ENCODE measurements around the gene BRINP3.

The BRINP3 gene

DNA sequence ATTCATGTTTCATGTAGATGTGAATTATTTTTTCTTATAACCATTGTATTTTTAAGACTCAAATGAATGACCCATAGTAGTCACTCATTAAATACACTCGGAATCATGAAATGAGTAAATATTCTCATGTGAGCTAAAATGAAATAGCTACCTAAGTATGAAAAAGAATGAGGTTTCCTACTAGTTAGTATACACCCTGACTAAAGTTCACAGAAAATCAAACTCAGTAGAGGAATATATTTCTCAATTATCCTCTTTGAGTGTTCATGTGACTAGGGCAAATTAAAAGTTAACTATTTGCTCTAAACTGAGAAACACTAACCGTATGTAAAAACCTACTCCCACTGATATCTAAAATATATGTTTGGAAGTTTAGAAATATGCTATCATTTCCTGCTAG, 187.8 kb downstream of the BRINP3 start:
- Histone ChIP-seq H2BK120ac (ENCODE audit: low read depth, low read length) (no peak overlapping the region), H3K27ac (ENCODE audit: low read length, poor library complexity, severe bottlenecking) (no peak overlapping the region), H3K4me3 (ENCODE audit: insufficient read depth in 1 of 2, low read depth in 1 of 2, low read length in 2 of 2) (no peak overlapping the region), H3K36me3 (ENCODE audit: control insufficient read depth in 1 of 2, insufficient read depth in 2 of 2, low read depth in 1 of 2, low read length in 2 of 2) (no peaks in the 10 kb centered on the region), H3K9me3 (ENCODE audit: control insufficient read depth, low read length) (no peaks in the 10 kb centered on the region), H2AFZ (ENCODE audit: low read depth, low read length) (no peak overlapping the region), H2AK5ac (ENCODE audit: low read length, severe bottlenecking) (no peak overlapping the region), H3K4me1 (ENCODE audit: control insufficient read depth, insufficient read depth, low read depth, low read length) (no peaks in the 10 kb centered on the region), H3K27me3 (ENCODE audit: control insufficient read depth in 1 of 2, insufficient read depth in 1 of 2, low read length in 2 of 2) (no peaks in the 10 kb centered on the region), H3K14ac (ENCODE audit: low read length in 2 of 2) (no peak overlapping the region), H3K9ac (ENCODE audit: low read length) (no peak overlapping the region), H2BK15ac (ENCODE audit: low read depth, poor library complexity, severe bottlenecking) (no peak overlapping the region), H3K23ac (ENCODE audit: low read length in 2 of 2) (no peak overlapping the region), H3K4ac (ENCODE audit: low read depth in 1 of 2, low read length in 2 of 2) (no peak overlapping the region), H2BK5ac (ENCODE audit: low read depth, low read length, poor library complexity, severe bottlenecking) (no peak overlapping the region), H3K4me2 (ENCODE audit: low read length, poor library complexity, severe bottlenecking) (no peak overlapping the region), H3K79me1 (replicated peaks; ENCODE audit: low read length, poor library complexity, severe bottlenecking) (no peaks in the 10 kb centered on the region), H2BK12ac (ENCODE audit: low read length in 2 of 2) (no peak overlapping the region), H4K8ac (ENCODE audit: low read length) (no peak overlapping the region), H4K91ac (ENCODE audit: low read length) (no peak overlapping the region), H3K18ac (ENCODE audit: low read depth in 1 of 2, low read length in 2 of 2) (no peak overlapping the region)
- no CpG with 5 or more reads among the region's 2 CpGs for WGBS
- no peak for DNase-seq

DNA sequence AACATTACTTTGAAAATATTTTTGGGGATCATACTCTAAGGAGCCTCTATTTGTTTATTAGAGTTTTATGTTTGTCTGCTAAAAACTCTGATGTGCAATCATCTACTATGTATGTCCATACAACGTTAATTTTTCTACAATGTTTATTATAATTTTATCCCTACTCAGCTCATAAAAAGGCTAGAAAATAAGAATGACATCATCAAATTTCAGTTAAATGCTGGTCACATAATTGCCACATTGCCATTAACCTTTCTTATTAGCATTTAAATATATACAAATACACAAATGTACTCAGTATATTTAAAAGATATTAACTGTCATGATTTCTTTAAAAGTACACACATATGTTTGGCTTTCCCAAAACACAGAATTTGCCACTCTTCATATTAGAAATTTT, 191.6 kb downstream of the BRINP3 start:
- no peak overlapping the region for H2BK5ac ChIP-seq (ENCODE audit: low read depth, low read length, poor library complexity, severe bottlenecking)
- H3K4me1 ChIP-seq (ENCODE audit: control insufficient read depth, insufficient read depth, low read depth, low read length): no peaks in the 10 kb centered on the region
- H2AK5ac ChIP-seq (ENCODE audit: low read length, severe bottlenecking): no peak overlapping the region
- H3K9ac ChIP-seq (ENCODE audit: low read length): no peak overlapping the region
- H3K14ac ChIP-seq (ENCODE audit: low read length in 2 of 2): no peak overlapping the region
- no peak overlapping the region for H3K23ac ChIP-seq (ENCODE audit: low read length in 2 of 2)
- no peak for DNase-seq
- no peak overlapping the region for H4K8ac ChIP-seq (ENCODE audit: low read length)
- no peak overlapping the region for H3K18ac ChIP-seq (ENCODE audit: low read depth in 1 of 2, low read length in 2 of 2)
- H2AFZ ChIP-seq (ENCODE audit: low read depth, low read length): no peak overlapping the region
- no peak overlapping the region for H2BK15ac ChIP-seq (ENCODE audit: low read depth, poor library complexity, severe bottlenecking)
- H2BK12ac ChIP-seq (ENCODE audit: low read length in 2 of 2): no peak overlapping the region
- no peaks in the 10 kb centered on the region for H3K79me1 ChIP-seq (replicated peaks; ENCODE audit: low read length, poor library complexity, severe bottlenecking)
- H2BK120ac ChIP-seq (ENCODE audit: low read depth, low read length): no peak overlapping the region
- H3K4me2 ChIP-seq (ENCODE audit: low read length, poor library complexity, severe bottlenecking): no peak overlapping the region
- no peaks in the 10 kb centered on the region for H3K36me3 ChIP-seq (ENCODE audit: control insufficient read depth in 1 of 2, insufficient read depth in 2 of 2, low read depth in 1 of 2, low read length in 2 of 2)
- no peak overlapping the region for H3K4ac ChIP-seq (ENCODE audit: low read depth in 1 of 2, low read length in 2 of 2)
- H3K9me3 ChIP-seq (ENCODE audit: control insufficient read depth, low read length): no peaks in the 10 kb centered on the region
- no peak overlapping the region for H4K91ac ChIP-seq (ENCODE audit: low read length)
- no peaks in the 10 kb centered on the region for H3K27me3 ChIP-seq (ENCODE audit: control insufficient read depth in 1 of 2, insufficient read depth in 1 of 2, low read length in 2 of 2)
- WGBS: 86% methylated on average over 1 of the region's 1 CpG
- H3K4me3 ChIP-seq (ENCODE audit: insufficient read depth in 1 of 2, low read depth in 1 of 2, low read length in 2 of 2): no peak overlapping the region
- no peak overlapping the region for H3K27ac ChIP-seq (ENCODE audit: low read length, poor library complexity, severe bottlenecking)

DNA sequence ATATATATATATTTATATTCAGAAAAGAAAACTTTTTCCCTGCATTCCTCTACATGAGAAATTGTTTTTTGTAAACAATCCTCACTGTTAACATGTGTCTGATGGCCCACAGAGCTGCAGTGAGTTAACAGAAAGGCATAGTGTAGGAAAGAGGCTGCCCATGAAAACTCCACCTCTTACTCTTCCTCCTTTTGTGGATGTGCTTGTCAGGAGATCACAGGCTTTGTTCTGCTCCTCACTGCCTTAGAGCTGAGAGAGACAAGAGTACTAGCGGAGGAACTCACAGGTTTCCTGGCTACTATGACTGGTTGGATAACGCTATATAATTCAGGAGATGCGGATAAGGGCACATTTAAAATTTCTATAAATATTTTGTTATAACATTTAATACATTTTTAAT, 200.6 kb downstream of the BRINP3 start:
- H3K4ac ChIP-seq (ENCODE audit: low read depth in 1 of 2, low read length in 2 of 2): no peak overlapping the region
- H3K4me3 ChIP-seq (ENCODE audit: insufficient read depth in 1 of 2, low read depth in 1 of 2, low read length in 2 of 2): no peak overlapping the region
- no peak overlapping the region for H3K4me2 ChIP-seq (ENCODE audit: low read length, poor library complexity, severe bottlenecking)
- no peak overlapping the region for H2BK12ac ChIP-seq (ENCODE audit: low read length in 2 of 2)
- H2BK15ac ChIP-seq (ENCODE audit: low read depth, poor library complexity, severe bottlenecking): no peak overlapping the region
- no peak overlapping the region for H3K14ac ChIP-seq (ENCODE audit: low read length in 2 of 2)
- WGBS: 100% methylated on average over 1 of the region's 3 CpGs
- no peak overlapping the region for H2AFZ ChIP-seq (ENCODE audit: low read depth, low read length)
- no peaks in the 10 kb centered on the region for H3K4me1 ChIP-seq (ENCODE audit: control insufficient read depth, insufficient read depth, low read depth, low read length)
- H2AK5ac ChIP-seq (ENCODE audit: low read length, severe bottlenecking): no peak overlapping the region
- no peaks in the 10 kb centered on the region for H3K79me1 ChIP-seq (replicated peaks; ENCODE audit: low read length, poor library complexity, severe bottlenecking)
- H4K91ac ChIP-seq (ENCODE audit: low read length): no peak overlapping the region
- no peak overlapping the region for H3K27ac ChIP-seq (ENCODE audit: low read length, poor library complexity, severe bottlenecking)
- H2BK120ac ChIP-seq (ENCODE audit: low read depth, low read length): no peak overlapping the region
- H3K9me3 ChIP-seq (ENCODE audit: control insufficient read depth, low read length): no peaks in the 10 kb centered on the region
- H3K27me3 ChIP-seq (ENCODE audit: control insufficient read depth in 1 of 2, insufficient read depth in 1 of 2, low read length in 2 of 2): no peaks in the 10 kb centered on the region
- no peaks in the 10 kb centered on the region for H3K36me3 ChIP-seq (ENCODE audit: control insufficient read depth in 1 of 2, insufficient read depth in 2 of 2, low read depth in 1 of 2, low read length in 2 of 2)
- no peak overlapping the region for H3K9ac ChIP-seq (ENCODE audit: low read length)
- H4K8ac ChIP-seq (ENCODE audit: low read length): no peak overlapping the region
- H3K23ac ChIP-seq (ENCODE audit: low read length in 2 of 2): no peak overlapping the region
- DNase-seq: no peak
- no peak overlapping the region for H2BK5ac ChIP-seq (ENCODE audit: low read depth, low read length, poor library complexity, severe bottlenecking)
- no peak overlapping the region for H3K18ac ChIP-seq (ENCODE audit: low read depth in 1 of 2, low read length in 2 of 2)

DNA sequence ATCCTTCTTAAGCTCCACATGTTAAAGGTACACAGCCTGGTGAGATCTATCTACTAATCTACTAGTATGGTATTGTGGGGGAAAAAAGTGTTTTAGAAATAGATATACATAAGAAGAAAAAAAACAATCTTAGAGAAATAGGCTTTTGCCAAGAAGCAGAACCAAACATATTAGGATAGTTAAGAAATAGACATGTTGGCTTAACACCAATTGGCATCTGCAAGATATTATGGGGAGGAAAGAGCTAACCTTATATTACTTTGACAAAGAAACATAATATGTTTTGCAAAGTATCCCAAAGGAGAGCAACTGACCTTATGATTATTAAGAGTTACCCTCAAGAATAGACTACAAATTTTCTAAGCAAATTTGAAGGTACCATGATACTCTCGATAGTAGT, 202.9 kb downstream of the BRINP3 start:
- Histone ChIP-seq H2BK15ac (ENCODE audit: low read depth, poor library complexity, severe bottlenecking) (no peak overlapping the region), H3K4me3 (ENCODE audit: insufficient read depth in 1 of 2, low read depth in 1 of 2, low read length in 2 of 2) (no peak overlapping the region), H3K18ac (ENCODE audit: low read depth in 1 of 2, low read length in 2 of 2) (no peak overlapping the region), H2BK12ac (ENCODE audit: low read length in 2 of 2) (no peak overlapping the region), H4K91ac (ENCODE audit: low read length) (no peak overlapping the region), H2BK5ac (ENCODE audit: low read depth, low read length, poor library complexity, severe bottlenecking) (no peak overlapping the region), H3K4me1 (ENCODE audit: control insufficient read depth, insufficient read depth, low read depth, low read length) (no peaks in the 10 kb centered on the region), H3K36me3 (ENCODE audit: control insufficient read depth in 1 of 2, insufficient read depth in 2 of 2, low read depth in 1 of 2, low read length in 2 of 2) (no peaks in the 10 kb centered on the region), H2AK5ac (ENCODE audit: low read length, severe bottlenecking) (no peak overlapping the region), H3K23ac (ENCODE audit: low read length in 2 of 2) (no peak overlapping the region), H3K27me3 (ENCODE audit: control insufficient read depth in 1 of 2, insufficient read depth in 1 of 2, low read length in 2 of 2) (no peaks in the 10 kb centered on the region), H2BK120ac (ENCODE audit: low read depth, low read length) (no peak overlapping the region), H2AFZ (ENCODE audit: low read depth, low read length) (no peak overlapping the region), H3K9me3 (ENCODE audit: control insufficient read depth, low read length) (no peaks in the 10 kb centered on the region), H3K4me2 (ENCODE audit: low read length, poor library complexity, severe bottlenecking) (no peak overlapping the region), H3K14ac (ENCODE audit: low read length in 2 of 2) (no peak overlapping the region), H3K79me1 (replicated peaks; ENCODE audit: low read length, poor library complexity, severe bottlenecking) (no peaks in the 10 kb centered on the region), H3K9ac (ENCODE audit: low read length) (no peak overlapping the region), H3K4ac (ENCODE audit: low read depth in 1 of 2, low read length in 2 of 2) (no peak overlapping the region), H3K27ac (ENCODE audit: low read length, poor library complexity, severe bottlenecking) (no peak overlapping the region), H4K8ac (ENCODE audit: low read length) (no peak overlapping the region)
- DNase-seq: no peak
- no CpG with 5 or more reads among the region's 1 CpG for WGBS
